HepG2 (cell line): ENCODE data around the gene ZDHHC3. TPM values are rescaled to one million over a fixed set of nuclear protein-coding genes. Genes with fewer than 3 reads are reported as not detected.

ENCODE experiments used
- AFF4 ChIP-seq: sonication (generic); formaldehyde crosslinking; IDR thresholded peaks from 2 replicates; pipeline ENCODE4 v1.4.0; 2020; ENCODE audit warnings: missing genetic modification reagents
- BRCA1 ChIP-seq: sonication (generic); formaldehyde crosslinking; IDR thresholded peaks from 2 replicates; pipeline ENCODE4 v1.4.0; 2020; ENCODE audit warnings: missing genetic modification reagents
- DMAP1 ChIP-seq: IDR thresholded peaks from 2 replicates; pipeline ENCODE4 v1.6.1; 2016
- DR1 ChIP-seq: sonication (generic); formaldehyde crosslinking; IDR thresholded peaks from 2 replicates; pipeline ENCODE4 v1.8.0; 2021; ENCODE audit warnings: mild to moderate bottlenecking, missing genetic modification reagents, inconsistent platforms
- EED ChIP-seq: sonication (generic); formaldehyde crosslinking; IDR thresholded peaks from 2 replicates; pipeline ENCODE4 v1.5.0; 2020; ENCODE audit warnings: mild to moderate bottlenecking, missing genetic modification reagents
- FOSL2 ChIP-seq: sonication (generic); formaldehyde crosslinking; IDR thresholded peaks from 2 replicates; pipeline ENCODE4 v1.4.0; 2020; ENCODE audit warnings: missing genetic modification reagents
- GATAD2A ChIP-seq: IDR thresholded peaks from 2 replicates; pipeline ENCODE4 v1.6.1; 2016
- HNRNPUL1 ChIP-seq: fragments of 200-400 bp; formaldehyde crosslinking; IDR thresholded peaks from 2 replicates; pipeline ENCODE4 v1.6.1; 2017; ENCODE audit warnings: low read depth, mild to moderate bottlenecking, low read length, moderate library complexity
- KDM4B ChIP-seq: sonication (generic); formaldehyde crosslinking; IDR thresholded peaks from 2 replicates; pipeline ENCODE4 v1.4.0; 2020; ENCODE audit warnings: missing genetic modification reagents
- MAFF ChIP-seq: IDR thresholded peaks from 2 replicates; pipeline ENCODE4 v1.6.1; 2011; ENCODE audit warnings: low read depth, low read length, improper control_type of control experiment
- NBN ChIP-seq: fragments of 450-650 bp; conservative IDR thresholded peaks from 2 replicates; pipeline ENCODE4 v1.6.1; 2017
- NFKBIZ ChIP-seq: IDR thresholded peaks from 2 replicates; pipeline ENCODE4 v1.6.1; 2018; ENCODE audit warnings: missing genetic modification reagents, missing compliant biosample characterization
- PCBP2 ChIP-seq: fragments of 200-400 bp; formaldehyde crosslinking; optimal IDR thresholded peaks from 2 replicates; pipeline ENCODE3; 2018; ENCODE audit warnings: low read length, low read depth; ENCODE audit not compliant: poor library complexity, severe bottlenecking
- RAD21 ChIP-seq: fragments of 450-650 bp; formaldehyde crosslinking; IDR thresholded peaks from 2 replicates; pipeline ENCODE4 v1.5.0; 2020; ENCODE audit warnings: mild to moderate bottlenecking
- SIX1 ChIP-seq: sonication (generic); formaldehyde crosslinking; IDR thresholded peaks from 2 replicates; pipeline ENCODE4 v1.4.0; 2020; ENCODE audit warnings: missing genetic modification reagents, borderline replicate concordance
- SRF ChIP-seq: IDR thresholded peaks from 2 replicates; pipeline ENCODE4 v1.6.1; 2011; ENCODE audit warnings: mild to moderate bottlenecking, low read depth, low read length, moderate library complexity
- TEAD3 ChIP-seq: optimal IDR thresholded peaks from 2 replicates; pipeline ENCODE3; 2016; ENCODE audit warnings: borderline replicate concordance
- TFE3 ChIP-seq: IDR thresholded peaks from 2 replicates; pipeline ENCODE4 v1.6.1; 2016
- ZFP62 ChIP-seq: sonication (generic); formaldehyde crosslinking; IDR thresholded peaks from 2 replicates; pipeline ENCODE4 v1.4.0; 2020; ENCODE audit warnings: missing genetic modification reagents
- ZKSCAN5 ChIP-seq: sonication (generic); formaldehyde crosslinking; IDR thresholded peaks from 2 replicates; pipeline ENCODE4 v1.5.1; 2020; ENCODE audit warnings: mild to moderate bottlenecking, missing genetic modification reagents
- ZNF33B ChIP-seq: sonication (generic); formaldehyde crosslinking; IDR thresholded peaks from 2 replicates; pipeline ENCODE4 v1.5.1; 2020; ENCODE audit warnings: mild to moderate bottlenecking, missing genetic modification reagents
- ZNF367 ChIP-seq: sonication (generic); formaldehyde crosslinking; IDR thresholded peaks from 2 replicates; pipeline ENCODE4 v1.4.0; 2020; ENCODE audit warnings: missing genetic modification reagents, borderline replicate concordance
- ZNF510 ChIP-seq: sonication (generic); formaldehyde crosslinking; IDR thresholded peaks from 2 replicates; pipeline ENCODE4 v1.4.0; 2020; ENCODE audit warnings: low read depth, mild to moderate bottlenecking, missing genetic modification reagents
- ZNF546 ChIP-seq: sonication (generic); formaldehyde crosslinking; conservative IDR thresholded peaks from 2 replicates; pipeline ENCODE4 v1.8.1; 2023; ENCODE audit warnings: mild to moderate bottlenecking, missing genetic modification reagents
- ZNF552 ChIP-seq: sonication (generic); formaldehyde crosslinking; IDR thresholded peaks from 2 replicates; pipeline ENCODE4 v1.9.0; 2022; ENCODE audit warnings: missing genetic modification reagents, mild to moderate bottlenecking, borderline replicate concordance
- ZNF564 ChIP-seq: sonication (generic); formaldehyde crosslinking; IDR thresholded peaks from 2 replicates; pipeline ENCODE4 v1.8.1; 2023; ENCODE audit warnings: mild to moderate bottlenecking, missing genetic modification reagents
- ZNF746 ChIP-seq: sonication (generic); formaldehyde crosslinking; IDR thresholded peaks from 2 replicates; pipeline ENCODE4 v1.8.0; 2022; ENCODE audit warnings: mild to moderate bottlenecking, missing genetic modification reagents
- ZNF761 ChIP-seq: sonication (generic); formaldehyde crosslinking; conservative IDR thresholded peaks from 2 replicates; pipeline ENCODE4 v1.4.0; 2020; ENCODE audit warnings: mild to moderate bottlenecking, missing genetic modification reagents
- ZSCAN31 ChIP-seq: sonication (generic); formaldehyde crosslinking; IDR thresholded peaks from 2 replicates; pipeline ENCODE4 v1.5.0; 2020; ENCODE audit warnings: low read depth, mild to moderate bottlenecking, missing genetic modification reagents
- polyA plus RNA-seq, 8 experiments: library from polyadenylated mRNA; depleted of rRNA in 3 of 8; stranded (reverse) in 7 of 8; unstranded in 1 of 8; fragments of >200 nt; fragmentation: Illumina TruSeq in 4 of 8; extraction: Trizol in 4 of 8; gene quantifications; 2 replicates each; pipeline versions ENCODE4 v1.2.1 to v1.2.3, GENCODE V29; 2011 to 2016; ENCODE audit warnings: low read depth in 4 of 8, missing spikeins in 1 of 8, mixed read lengths in 1 of 8; ENCODE audit not compliant: insufficient read depth in 1 of 8
- total RNA-seq, 5 experiments: library from RNA; depleted of rRNA; stranded (reverse); fragments of >200 nt; fragmentation: Illumina TruSeq; extraction: Trizol; gene quantifications; 2 replicates each; pipeline ENCODE4 v1.2.3, GENCODE V29; 2016; ENCODE audit warnings: low read depth in 1 of 5
- TF ChIP-seq, protein P1 (sequence below): sonication (generic); formaldehyde crosslinking; IDR thresholded peaks from 2 replicates; pipeline ENCODE4 v1.4.0; 2020; ENCODE audit warnings: missing genetic modification reagents, mild to moderate bottlenecking, borderline replicate concordance

Gene ZDHHC3
- total and polyA plus RNA-seq, 2 of the 13 experiments (the other 11 are each of a cell fraction or from before 2014, with no cell fraction given), result 44.1 to 65.7 TPM

DNA sequence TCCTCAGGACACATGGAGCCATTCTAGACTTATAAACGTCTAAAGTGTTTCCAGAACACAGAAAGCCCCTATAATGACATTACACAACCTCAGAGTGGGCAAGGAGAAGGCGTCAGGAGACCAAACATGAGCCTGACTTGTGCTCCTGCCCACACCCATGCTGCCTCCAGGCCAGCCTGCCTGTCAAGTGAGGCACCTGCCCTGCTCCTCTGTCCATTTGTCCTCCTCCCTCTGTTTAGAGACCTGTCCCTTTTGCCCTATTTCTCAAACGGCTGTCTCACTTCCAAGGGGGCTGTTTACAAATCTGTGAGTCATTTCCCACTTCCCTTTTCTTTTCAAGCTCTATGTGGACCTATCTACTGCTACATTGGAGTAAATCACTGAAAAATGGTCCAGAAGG lies 21.0 kb downstream of the ZDHHC3 start (continued):
- no peak for TF ChIP-seq NBN
- TF ChIP-seq KDM4B (CRISPR knock-in tag), result no peak
- no peak for TF ChIP-seq SIX1 (CRISPR knock-in tag)
- TF ChIP-seq GATAD2A, result peak; percentile 40; the same call in 1 of the 2 replicates
- peak; percentile 86 for TF ChIP-seq FOSL2 (CRISPR knock-in tag)
- TF ChIP-seq DMAP1 (CRISPR knock-in tag), result no peak
- TF ChIP-seq ZSCAN31 (CRISPR knock-in tag), result no peak
- TF ChIP-seq AFF4 (CRISPR knock-in tag), result no peak
- TF ChIP-seq ZNF367 (CRISPR knock-in tag), result no peak
- TF ChIP-seq DR1 (CRISPR knock-in tag), result no peak
- no peak for TF ChIP-seq TFE3 (CRISPR knock-in tag)
- no peak for TF ChIP-seq ZNF546 (CRISPR knock-in tag)
- no peak for TF ChIP-seq ZFP62 (CRISPR knock-in tag)
- no peak for TF ChIP-seq EED (CRISPR knock-in tag)
- no peak for TF ChIP-seq ZNF761
- TF ChIP-seq SRF, result no peak
- no peak for TF ChIP-seq ZNF33B (CRISPR knock-in tag)
- no peak for TF ChIP-seq ZNF746 (CRISPR knock-in tag)
- no peak for TF ChIP-seq RAD21
- no peak for TF ChIP-seq ZNF510 (CRISPR knock-in tag)
- no peak for TF ChIP-seq PCBP2
- no peak for TF ChIP-seq TEAD3 (CRISPR knock-in tag)
- no peak for TF ChIP-seq MAFF
- no peak for TF ChIP-seq NFKBIZ
- no peak for TF ChIP-seq BRCA1
- TF ChIP-seq ZNF552 (CRISPR knock-in tag), result no peak
- TF ChIP-seq, protein P1, sequence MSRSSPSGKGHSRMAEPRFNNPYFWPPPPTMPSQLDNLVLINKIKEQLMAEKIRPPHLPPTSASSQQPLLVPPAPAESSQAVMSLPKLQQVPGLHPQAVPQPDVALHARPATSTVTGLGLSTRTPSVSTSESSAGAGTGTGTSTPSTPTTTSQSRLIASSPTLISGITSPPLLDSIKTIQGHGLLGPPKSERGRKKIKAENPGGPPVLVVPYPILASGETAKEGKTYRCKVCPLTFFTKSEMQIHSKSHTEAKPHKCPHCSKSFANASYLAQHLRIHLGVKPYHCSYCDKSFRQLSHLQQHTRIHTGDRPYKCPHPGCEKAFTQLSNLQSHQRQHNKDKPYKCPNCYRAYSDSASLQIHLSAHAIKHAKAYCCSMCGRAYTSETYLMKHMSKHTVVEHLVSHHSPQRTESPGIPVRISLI (CRISPR knock-in tag), result no peak
- no peak for TF ChIP-seq ZKSCAN5 (CRISPR knock-in tag)
- TF ChIP-seq HNRNPUL1, result no peak
- no peak for TF ChIP-seq ZNF564 (CRISPR knock-in tag)
